GM10248 (cell line): ENCODE measurements around the gene TRPM2.

ENCODE experiments used
- CTCF ChIA-PET: fragments of 300-600 bp; sonication (Branson Sonifier 250); formaldehyde crosslinking; extraction: SDS; loops from one replicate; lab custom pipeline; 2021; ENCODE audit warnings: antibody characterized with exemption; lab: Yijun Ruan, JAX
- POLR2A ChIA-PET: fragments of 350-650 bp; sonication (Branson Sonifier 250); formaldehyde crosslinking; extraction: SDS; loops from one replicate; lab custom pipeline; 2020; ENCODE audit warnings: antibody characterized with exemption; lab: Yijun Ruan, JAX
- DNase-seq: peaks from one replicate; pipeline ENCODE4 v3.0.0; 2012; ENCODE audit errors: extremely low spot score
- CTCF ChIP-seq: IDR thresholded peaks from 2 replicates; pipeline ENCODE4 v1.5.1; 2012; ENCODE audit warnings: mild to moderate bottlenecking, low read depth; ENCODE audit errors: extremely low read depth, missing control alignments, control extremely low read depth

TRPM2 gene

DNA sequence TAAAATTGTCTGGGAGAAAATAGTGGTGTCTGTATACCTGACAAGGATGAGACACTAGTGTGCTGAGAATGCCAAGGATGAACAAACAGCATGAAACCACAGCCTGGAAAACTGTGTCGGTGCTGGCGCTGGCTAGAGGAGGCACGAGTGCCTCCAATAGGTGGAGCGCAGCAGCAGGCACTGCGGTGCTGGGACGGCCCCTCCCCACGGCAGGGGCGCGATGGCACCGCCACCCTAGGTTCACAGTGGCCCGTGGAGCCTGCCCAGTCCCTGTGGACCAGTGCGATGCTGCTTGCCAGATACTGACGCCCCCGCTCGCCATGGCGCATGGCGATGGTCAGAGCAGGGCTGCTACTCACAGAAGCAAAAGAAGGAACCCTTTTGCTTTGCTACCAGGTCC is 21.0 kb upstream of the TRPM2 start:
- no peak for TF ChIP-seq CTCF
- DNase-seq: no peak
- CTCF ChIA-PET: no interaction called here
- POLR2A ChIA-PET: no interaction called here

GRCh38 chr21:44332965-44333364 is 20.5 kb upstream of the TRPM2 start:
- no peak for TF ChIP-seq CTCF
- ChIA-PET POLR2A (no interaction called here), CTCF (no interaction called here)
- no peak for DNase-seq

GRCh38 chr21:44333509-44334328 is 19.7 kb upstream of the TRPM2 start:
- DNase-seq: no peak
- ChIA-PET POLR2A (no interaction called here), CTCF (no interaction called here)
- no peak for TF ChIP-seq CTCF

GRCh38 chr21:44334329-44335030 is 18.9 kb upstream of the TRPM2 start:
- DNase-seq: no peak
- ChIA-PET CTCF (interaction anchor here (1.2 kb wide), 1 partner anchor 17 kb away, joined by 3 read pairs; no protein-coding TSS in a partner anchor), POLR2A (no interaction called here)
- no peak for TF ChIP-seq CTCF

DNA sequence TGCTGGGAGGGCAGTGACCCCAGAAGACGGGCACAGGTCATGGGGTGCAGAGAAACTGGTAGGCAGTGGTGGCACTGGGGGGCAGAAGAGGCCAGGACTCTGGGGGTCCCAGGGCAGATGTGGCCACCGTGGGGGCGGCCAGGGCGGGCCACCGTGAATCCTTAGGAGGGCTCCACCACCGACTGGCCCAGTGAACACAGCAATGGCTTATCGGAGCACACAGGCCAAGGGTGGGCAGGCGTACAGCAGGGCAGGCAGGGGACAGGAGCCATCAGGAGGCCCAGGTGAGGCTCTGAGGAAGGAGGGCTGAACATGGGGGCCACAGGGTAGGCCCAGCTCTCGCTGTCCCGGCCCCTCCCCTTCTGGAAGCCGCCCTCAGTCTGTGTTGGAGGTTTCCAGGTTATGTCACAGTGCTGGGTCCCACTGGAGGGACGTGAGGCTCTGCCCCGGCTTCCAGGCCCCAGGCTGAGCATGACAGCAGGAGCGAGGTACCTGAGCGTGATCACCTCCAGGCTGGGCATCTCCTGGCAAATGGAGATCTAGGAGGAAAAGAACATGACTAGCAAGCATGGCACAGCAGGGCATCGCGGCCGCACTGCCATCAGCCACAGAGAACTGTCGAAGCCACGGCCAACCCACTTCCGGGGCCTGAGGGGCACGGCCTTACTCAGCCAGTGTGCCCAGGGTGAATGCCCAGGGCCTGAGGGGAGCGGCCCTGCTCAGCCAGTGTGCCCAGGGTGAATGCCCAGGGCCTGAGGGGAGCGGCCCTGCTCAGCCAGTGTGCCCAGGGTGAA is 18.0 kb upstream of the TRPM2 start:
- CTCF ChIA-PET: interaction anchor here (1.2 kb wide), 1 partner anchor 16 kb away, joined by 3 read pairs; no protein-coding TSS in a partner anchor
- DNase-seq: no peak
- POLR2A ChIA-PET: no interaction called here
- TF ChIP-seq CTCF: no peak

DNA sequence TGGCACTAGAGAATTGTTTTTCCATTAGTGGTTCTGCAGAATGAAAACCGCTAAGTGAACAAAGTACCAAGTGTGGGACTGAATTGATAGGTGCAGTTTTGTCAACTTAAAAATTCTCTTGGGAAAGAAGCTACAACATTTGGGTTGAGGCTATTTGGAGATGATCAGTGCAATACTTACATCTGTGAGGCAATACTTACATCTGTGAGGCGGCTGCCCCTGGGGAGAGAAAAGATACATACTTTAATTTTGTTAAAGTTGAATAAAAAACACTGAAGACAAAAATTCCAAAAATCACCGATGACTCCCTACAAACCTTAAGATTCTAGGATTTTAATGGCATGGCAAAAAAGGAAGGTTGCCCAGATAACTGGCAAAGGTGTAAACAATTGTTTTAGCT is 16.0 kb upstream of the TRPM2 start:
- POLR2A ChIA-PET: no interaction called here
- no peak for TF ChIP-seq CTCF
- CTCF ChIA-PET: interaction anchor here (1.1 to 1.9 kb wide), 2 partner anchors 9 to 464 kb away, joined by 3 to 6 read pairs; partner anchors contain the start of gene UBE2G2
- DNase-seq: no peak
